Body of pancreas (tissue), 4 donors: ENCODE results near the gene TPRA1.

ENCODE experiments used
- CTCF ChIP-seq, 7 experiments: fragments of 450-650 bp in 4 of 7; fragments of 200-600 bp in 3 of 7; sonication (generic) in 3 of 7; IDR thresholded peaks; one replicate each; pipeline ENCODE4 v1.5.1; 2016 to 2019; ENCODE audit warnings: antibody characterized with exemption in 7 of 7
- POLR2A ChIP-seq, 3 donors: fragments of 450-650 bp; IDR thresholded peaks; one replicate each; pipeline ENCODE4 v1.6.1; 2016; ENCODE audit warnings: antibody characterized with exemption in 3 of 3, mild to moderate bottlenecking in 2 of 3

DNA sequence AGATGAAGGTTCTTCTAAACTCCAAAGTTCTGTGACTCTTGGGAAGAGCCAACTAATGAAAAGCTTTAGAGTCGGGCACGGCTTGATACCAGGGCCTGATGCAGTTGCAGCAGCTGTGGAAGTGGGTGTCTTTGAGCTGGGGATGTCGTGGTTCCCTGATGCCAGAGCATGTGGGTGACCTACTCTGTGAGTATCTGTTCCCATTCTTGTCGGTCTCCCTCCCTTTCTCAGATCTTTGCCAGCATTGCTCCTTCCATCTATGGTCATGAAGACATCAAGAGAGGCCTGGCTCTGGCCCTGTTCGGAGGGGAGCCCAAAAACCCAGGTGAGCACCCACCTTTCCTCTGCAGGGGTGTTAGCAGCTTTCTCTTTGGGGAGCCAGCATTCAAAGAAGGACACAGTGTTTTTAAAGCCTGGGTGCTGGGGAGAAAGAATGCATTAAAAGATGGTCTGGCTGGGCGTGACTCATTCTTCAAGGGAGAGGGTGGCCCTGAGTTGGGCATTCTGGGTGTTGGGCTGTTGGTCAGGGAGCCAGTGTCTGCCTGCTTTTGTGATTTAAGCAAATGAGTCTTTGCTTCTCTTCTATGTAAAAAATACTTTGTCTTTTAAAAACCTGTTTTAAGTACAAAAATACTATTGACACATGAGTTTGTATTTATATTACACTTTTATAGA, 25.2 kb upstream of the TPRA1 start:
- TF ChIP-seq CTCF (IDR thresholded peaks at IDR 0.05) (no peak), POLR2A (IDR thresholded peaks at IDR 0.05) (no peak)
